ENCODE measurements around the gene OTUD5.

OTUD5 gene

DNA sequence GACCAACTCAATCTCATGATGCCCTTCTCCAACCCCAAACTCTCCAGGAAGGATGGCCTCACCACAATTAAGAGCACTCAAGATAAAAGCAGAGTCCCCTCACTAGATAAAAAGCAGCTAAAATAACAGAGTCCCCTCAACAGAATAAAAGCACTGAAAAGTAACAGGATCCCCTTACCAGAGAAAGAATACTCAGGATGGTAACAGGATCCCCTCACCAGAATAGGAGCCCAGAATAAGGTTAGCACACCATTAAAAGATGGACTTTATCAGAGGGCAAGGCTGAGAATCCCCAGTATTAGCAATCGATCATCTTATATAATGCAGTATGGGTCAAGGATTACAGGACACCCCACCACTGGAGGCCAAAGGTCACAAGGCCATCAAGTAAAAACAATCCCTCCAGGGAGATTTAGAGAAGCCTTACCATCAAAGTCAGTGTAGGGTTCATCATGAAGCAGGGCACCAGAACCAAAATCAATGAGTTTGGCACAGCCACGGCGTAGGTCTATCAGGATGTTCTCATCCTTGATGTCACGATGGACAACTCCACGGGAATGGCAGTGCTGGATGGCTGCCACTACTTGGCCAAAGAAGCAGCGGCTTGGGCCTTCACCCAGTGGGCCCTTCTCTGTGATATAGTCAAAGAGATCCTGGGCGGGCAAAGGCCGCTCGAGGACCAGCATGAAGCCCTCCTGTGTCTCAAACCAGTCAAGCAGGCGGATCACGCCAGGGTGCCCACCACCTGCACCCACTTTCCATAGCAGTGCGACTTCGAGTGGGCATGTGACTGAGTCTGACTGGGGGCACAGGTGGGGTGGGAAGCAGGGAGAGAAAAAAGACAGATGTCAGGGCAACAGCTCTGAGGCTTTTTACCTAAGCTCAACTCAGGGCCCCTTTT is 42.6 kb downstream of the OTUD5 start:
- no peaks in the 10 kb centered on the region for H3K27me3 Mint-ChIP-seq (ENCODE audit: low read depth)
- no peaks in the 10 kb centered on the region for H3K9me3 Mint-ChIP-seq
- H3K4me1 Mint-ChIP-seq (ENCODE audit: low read depth), result peaks cover 37% of the 10 kb centered on the region

DNA sequence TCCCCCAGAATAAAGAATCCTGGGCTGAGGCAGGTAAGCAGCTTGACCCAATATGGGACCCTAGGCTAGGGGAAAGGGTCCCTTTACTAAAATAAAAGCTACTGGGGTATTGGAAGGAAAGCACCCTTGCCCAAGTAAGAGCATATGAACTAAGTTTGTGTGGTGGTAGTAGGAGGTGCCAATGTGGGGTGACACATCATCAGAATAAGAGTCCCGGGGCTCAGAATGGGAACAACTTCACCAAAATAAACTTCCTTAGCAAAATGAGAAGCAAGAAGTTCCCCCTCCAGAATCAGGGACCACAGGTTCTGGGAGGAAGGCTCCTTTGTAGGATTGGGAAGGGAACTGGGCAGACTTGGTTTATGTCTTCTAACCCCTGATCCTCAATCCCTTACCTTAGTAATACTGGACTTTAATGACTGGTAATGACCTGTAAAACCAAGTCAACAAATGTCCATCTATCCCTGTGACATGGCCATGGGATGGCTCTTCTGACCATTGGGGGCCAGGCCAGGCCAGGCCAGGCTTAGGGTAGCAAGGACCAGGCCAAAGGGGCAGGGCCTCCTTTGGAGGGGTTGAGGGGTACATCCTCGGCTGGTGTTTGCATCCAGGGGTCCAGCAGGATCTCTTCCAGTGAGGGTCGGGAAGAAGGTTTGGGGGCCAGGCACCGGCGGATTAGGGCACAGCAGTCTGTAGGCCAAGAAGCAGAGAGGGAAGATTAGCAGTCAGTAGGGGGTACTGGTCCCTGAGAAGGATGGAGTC is 43.6 kb downstream of the OTUD5 start:
- peak overlapping the region; percentile 45 for H3K27ac Mint-ChIP-seq
- no peaks in the 10 kb centered on the region for H3K27me3 Mint-ChIP-seq (ENCODE audit: low read depth)
- peaks cover 32% of the 10 kb centered on the region for H3K4me1 Mint-ChIP-seq (ENCODE audit: low read depth)
- no peaks in the 10 kb centered on the region for H3K9me3 Mint-ChIP-seq
- peak overlapping the region; percentile 98 for H3K4me3 Mint-ChIP-seq
- peaks cover 56% of the 10 kb centered on the region for H3K36me3 Mint-ChIP-seq (ENCODE audit: low read depth)

More for the DNA sequence above, 42.6 kb downstream of the OTUD5 start:
- peak overlapping the region; percentile 31 for H3K27ac Mint-ChIP-seq
- peaks cover 59% of the 10 kb centered on the region for H3K36me3 Mint-ChIP-seq (ENCODE audit: low read depth)
- H3K4me3 Mint-ChIP-seq, result peak overlapping the region; percentile 98

DNA sequence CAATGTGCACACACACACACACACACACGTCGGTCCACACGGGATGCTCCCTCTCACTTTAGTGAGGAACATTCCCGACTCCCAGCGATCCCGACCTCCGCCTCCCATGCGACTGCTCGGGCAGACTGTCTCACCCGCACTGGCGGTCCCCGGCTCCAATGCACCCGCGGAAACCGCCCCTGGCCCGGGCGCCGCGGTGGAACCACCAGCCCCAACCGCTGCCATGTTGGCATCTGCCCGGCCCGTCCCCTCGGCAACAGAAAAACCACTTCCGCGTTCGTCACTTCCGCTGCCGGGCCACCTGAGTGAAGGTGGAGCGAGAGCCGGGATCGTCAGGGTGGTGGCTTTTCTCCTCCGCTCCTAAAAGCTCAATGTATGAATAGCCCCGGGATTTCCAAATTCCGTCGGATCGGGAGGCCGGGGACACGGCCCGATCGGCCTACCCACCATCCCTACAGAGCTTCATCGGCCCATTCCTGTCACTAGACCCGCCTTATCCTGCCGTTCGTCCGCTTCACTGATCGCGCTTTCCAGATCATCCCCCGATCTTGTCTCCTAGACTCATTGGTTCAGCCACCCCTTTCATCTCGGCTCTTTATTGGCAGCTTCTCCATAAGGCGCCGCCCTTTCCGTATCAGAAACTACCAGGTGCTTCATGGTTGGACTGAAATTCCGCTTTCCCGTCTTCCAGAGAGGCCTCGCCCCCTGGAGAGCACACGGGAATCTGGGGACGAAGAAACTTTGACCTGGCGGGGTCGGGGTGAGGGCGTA is 45.8 kb downstream of the OTUD5 start, which contains the start of gene SLC35A2:
Gene SLC35A2 (minus strand): TSS at position 235 of the 771 bp plus-strand sequence. CDS start 10 bp downstream, at position 225.
- Mint-ChIP-seq H3K36me3 (ENCODE audit: low read depth) (peaks cover 42% of the 10 kb centered on the region), H3K9me3 (no peaks in the 10 kb centered on the region), H3K4me1 (ENCODE audit: low read depth) (peaks cover 30% of the 10 kb centered on the region), H3K27me3 (ENCODE audit: low read depth) (no peaks in the 10 kb centered on the region), H3K4me3 (peak within 1 kb of the TSS; percentile 96), H3K27ac (peak within 1 kb of the TSS; percentile 98)

DNA sequence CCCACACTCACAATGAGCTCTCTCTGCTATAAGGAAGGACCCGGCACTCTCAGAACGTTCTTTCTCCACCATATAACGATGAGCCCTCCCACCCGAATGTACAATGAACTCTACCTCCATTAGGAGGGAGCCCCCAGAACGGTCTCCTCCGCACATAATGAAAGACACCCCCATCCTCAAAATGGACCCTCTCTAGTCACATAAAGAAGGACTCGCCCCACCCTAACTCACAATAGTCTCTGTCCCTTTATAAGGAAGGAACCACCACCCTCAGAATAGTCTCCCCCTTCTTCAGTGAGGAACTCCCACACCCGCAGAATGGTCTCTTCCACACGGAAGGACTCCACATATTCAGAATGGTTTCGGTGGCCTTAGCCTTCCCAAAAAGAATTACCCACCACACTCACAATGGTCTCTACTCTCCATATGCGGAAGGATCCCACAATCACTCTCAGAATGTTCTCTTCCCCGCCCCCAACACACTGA is 46.4 kb downstream of the OTUD5 start:
- Mint-ChIP-seq H3K27me3 (ENCODE audit: low read depth) (no peaks in the 10 kb centered on the region), H3K27ac (peak overlapping the region; percentile 98), H3K4me3 (peak overlapping the region; percentile 96), H3K4me1 (ENCODE audit: low read depth) (peaks cover 30% of the 10 kb centered on the region), H3K9me3 (no peaks in the 10 kb centered on the region), H3K36me3 (ENCODE audit: low read depth) (peaks cover 37% of the 10 kb centered on the region)

DNA sequence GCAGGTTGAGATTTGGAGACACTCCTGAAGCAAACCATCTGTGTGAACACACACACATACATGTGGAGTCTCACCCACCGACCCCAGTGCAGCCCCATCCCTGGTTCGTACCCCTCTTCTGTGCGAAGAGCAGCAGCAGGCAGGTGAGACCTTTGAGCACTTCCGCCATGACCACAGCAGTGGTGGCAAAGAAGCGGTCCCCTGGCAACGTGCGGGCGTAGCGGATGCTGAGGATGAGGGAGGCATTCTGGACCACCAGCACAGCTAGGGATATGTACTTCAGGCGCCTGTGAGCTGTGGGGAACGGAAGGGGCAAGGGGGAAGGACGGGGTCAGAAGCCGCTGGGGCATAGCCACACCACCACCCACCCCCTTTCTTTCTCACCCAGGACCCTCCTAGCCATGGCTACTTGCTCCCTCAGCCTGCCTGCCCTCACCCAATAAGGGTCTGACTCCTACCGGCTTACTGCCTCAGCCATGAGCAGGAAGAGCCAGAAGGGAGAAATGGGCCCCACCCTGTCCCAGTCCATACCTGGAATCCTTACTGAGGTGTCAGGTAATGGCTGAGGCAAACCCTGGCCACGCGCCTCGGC is 47.6 kb downstream of the OTUD5 start:
- no peaks in the 10 kb centered on the region for H3K9me3 Mint-ChIP-seq
- no peaks in the 10 kb centered on the region for H3K27me3 Mint-ChIP-seq (ENCODE audit: low read depth)
- no peak overlapping the region for H3K27ac Mint-ChIP-seq
- peaks cover 26% of the 10 kb centered on the region for H3K36me3 Mint-ChIP-seq (ENCODE audit: low read depth)
- H3K4me3 Mint-ChIP-seq, result no peak overlapping the region
- peaks cover 26% of the 10 kb centered on the region for H3K4me1 Mint-ChIP-seq (ENCODE audit: low read depth)

DNA sequence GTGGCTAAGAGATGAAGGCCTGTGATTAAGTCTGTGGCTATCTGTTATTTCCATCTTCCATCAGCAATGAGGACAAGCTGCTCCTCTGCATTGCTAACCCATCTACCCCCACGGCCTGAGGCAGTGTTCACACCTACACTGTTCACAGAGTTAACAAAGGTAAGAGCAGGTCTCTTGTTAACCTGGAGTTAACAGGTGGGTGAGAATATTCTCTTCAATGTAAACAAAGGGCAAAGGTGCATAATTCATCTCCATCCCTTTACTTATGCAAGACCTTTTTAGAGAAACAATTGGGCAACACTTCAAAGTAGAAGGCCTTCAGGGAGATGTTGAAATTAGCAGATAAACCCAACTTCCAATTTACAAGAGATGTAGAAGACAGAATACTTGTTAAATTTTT is 48.8 kb downstream of the OTUD5 start:
- H3K27ac Mint-ChIP-seq, result no peak overlapping the region
- H3K9me3 Mint-ChIP-seq, result no peaks in the 10 kb centered on the region
- H3K4me3 Mint-ChIP-seq, result no peak overlapping the region
- peaks cover 19% of the 10 kb centered on the region for H3K4me1 Mint-ChIP-seq (ENCODE audit: low read depth)
- no peaks in the 10 kb centered on the region for H3K27me3 Mint-ChIP-seq (ENCODE audit: low read depth)
- H3K36me3 Mint-ChIP-seq (ENCODE audit: low read depth), result peaks cover 20% of the 10 kb centered on the region

DNA sequence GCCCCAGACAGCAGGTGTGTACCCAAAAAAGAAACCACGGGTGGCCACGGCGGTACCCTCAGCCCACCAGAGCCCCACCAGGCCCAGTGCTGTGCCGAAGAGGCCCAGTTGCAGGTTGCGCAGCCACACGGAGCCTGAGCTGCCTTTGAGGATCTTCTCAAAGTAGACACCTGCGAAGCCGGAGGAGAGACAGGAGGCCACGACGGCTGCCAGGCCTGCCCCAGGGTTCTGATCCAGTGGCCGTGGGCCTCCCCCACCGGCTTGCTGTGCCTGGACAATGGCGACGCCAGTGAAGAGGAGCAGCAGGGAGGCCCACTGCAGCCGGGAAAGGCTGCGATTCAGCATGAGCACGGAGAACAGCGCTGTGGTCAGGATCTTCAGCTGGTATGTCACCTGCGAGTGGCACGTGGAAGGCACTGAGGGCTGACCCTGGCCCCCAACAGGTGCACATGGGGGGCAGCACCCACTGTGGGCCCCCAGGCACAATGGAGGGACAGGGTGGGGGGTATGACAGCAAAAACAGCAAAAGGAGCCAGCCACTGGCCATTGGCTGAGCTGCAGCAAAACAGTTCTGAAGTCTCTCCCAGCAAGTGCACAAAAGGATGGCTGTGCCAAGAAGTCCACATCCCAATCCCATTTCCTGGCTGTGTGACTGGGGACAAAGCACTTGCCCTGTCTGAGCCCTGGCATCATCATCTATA is 52.2 kb downstream of the OTUD5 start:
- Mint-ChIP-seq H3K36me3 (ENCODE audit: low read depth) (peaks cover 19% of the 10 kb centered on the region), H3K4me3 (no peak overlapping the region)

DNA sequence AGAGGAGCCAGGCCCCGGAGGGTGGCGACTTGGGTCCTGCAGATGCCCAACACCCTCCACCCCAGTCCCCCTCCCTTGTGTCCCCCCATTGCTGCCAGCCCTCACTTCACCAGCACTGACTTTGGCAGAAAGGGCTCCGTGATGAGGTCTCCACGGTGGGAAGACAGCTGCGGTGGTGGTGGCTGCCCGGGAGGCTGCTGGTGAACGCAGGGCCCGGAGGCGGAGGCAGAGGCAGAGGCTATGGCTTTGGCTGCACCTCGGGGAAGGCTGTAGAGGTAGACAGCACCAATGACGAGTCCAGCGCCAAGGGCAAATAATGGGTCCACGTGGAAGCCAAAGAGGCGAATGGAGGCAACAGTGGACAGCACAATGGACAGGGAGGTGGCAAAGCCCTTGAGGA is 52.8 kb downstream of the OTUD5 start:
- Mint-ChIP-seq H3K27ac (no peak overlapping the region), H3K36me3 (ENCODE audit: low read depth) (peaks cover 19% of the 10 kb centered on the region), H3K27me3 (ENCODE audit: low read depth) (no peaks in the 10 kb centered on the region), H3K4me1 (ENCODE audit: low read depth) (no peaks in the 10 kb centered on the region), H3K9me3 (no peaks in the 10 kb centered on the region), H3K4me3 (no peak overlapping the region)

More for the DNA sequence above, 52.2 kb downstream of the OTUD5 start:
- no peaks in the 10 kb centered on the region for H3K4me1 Mint-ChIP-seq (ENCODE audit: low read depth)
- no peaks in the 10 kb centered on the region for H3K27me3 Mint-ChIP-seq (ENCODE audit: low read depth)
- H3K9me3 Mint-ChIP-seq, result no peaks in the 10 kb centered on the region
- H3K27ac Mint-ChIP-seq, result no peak overlapping the region

DNA sequence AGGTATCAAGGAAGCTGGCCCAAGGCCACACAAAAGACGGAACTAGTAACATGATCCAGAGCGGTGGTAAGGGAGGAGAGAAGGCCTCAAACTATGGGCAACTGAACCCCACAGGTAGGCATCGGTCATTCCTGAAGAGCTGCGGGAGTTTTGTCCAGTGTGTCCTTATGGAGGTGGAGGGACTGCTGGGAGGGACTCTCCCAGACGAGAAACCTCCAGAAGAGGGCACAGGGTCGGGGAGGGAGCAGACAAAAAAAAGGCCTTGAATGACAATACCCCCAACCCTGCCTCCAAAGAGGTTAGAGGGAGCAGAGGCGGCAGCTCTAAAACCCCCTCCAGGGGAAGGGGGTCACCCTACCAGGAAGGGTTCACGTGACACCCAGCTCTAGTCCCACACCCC is 53.2 kb downstream of the OTUD5 start:
- Mint-ChIP-seq H3K27me3 (ENCODE audit: low read depth) (no peaks in the 10 kb centered on the region), H3K4me1 (ENCODE audit: low read depth) (no peaks in the 10 kb centered on the region), H3K36me3 (ENCODE audit: low read depth) (peaks cover 19% of the 10 kb centered on the region), H3K27ac (no peak overlapping the region), H3K9me3 (no peaks in the 10 kb centered on the region), H3K4me3 (no peak overlapping the region)

DNA sequence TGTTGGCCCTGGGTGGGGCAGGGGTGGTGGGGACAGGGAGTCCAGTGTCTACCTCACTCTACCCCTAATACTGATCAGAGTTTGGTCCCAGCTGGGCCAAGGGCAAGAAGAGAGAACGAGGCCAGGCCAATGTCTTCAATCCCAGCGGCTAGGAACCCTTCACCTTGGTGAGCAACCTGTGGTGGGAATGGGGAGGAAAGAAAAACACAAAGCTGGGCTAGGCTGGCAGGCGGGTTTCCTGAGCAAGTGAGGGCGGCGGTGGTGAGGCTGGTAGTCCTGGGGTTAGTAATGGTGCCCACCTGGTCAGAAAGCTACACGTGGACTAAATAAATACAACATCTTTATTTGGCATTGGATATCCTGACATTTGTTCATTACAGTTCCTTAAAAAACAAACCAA is 54.1 kb downstream of the OTUD5 start:
- no peaks in the 10 kb centered on the region for H3K27me3 Mint-ChIP-seq (ENCODE audit: low read depth)
- H3K4me3 Mint-ChIP-seq, result no peak overlapping the region
- H3K36me3 Mint-ChIP-seq (ENCODE audit: low read depth), result peaks cover 19% of the 10 kb centered on the region
- H3K4me1 Mint-ChIP-seq (ENCODE audit: low read depth), result peaks cover 1% of the 10 kb centered on the region
- H3K27ac Mint-ChIP-seq, result no peak overlapping the region
- no peaks in the 10 kb centered on the region for H3K9me3 Mint-ChIP-seq

DNA sequence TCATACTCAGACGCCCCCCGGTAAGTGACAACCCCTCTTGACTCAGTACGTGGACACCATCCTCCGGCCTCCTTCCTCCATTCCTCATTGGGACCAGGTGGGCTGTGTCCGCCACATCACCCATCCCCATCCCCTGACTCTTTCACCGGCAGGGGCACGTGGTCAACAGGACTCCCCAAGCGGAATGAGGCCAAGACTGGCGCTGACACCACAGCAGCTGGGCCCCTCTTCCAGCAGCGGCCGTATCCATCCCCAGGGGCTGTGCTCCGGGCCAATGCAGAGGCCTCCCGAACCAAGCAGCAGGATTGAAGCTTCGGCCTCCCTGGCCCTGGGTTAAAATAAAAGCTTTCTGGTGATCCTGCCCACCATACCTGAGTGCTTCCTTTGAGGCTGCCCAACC is 54.6 kb downstream of the OTUD5 start:
- Mint-ChIP-seq H3K36me3 (ENCODE audit: low read depth) (peaks cover 19% of the 10 kb centered on the region), H3K4me3 (no peak overlapping the region), H3K4me1 (ENCODE audit: low read depth) (peaks cover 2% of the 10 kb centered on the region), H3K9me3 (no peaks in the 10 kb centered on the region), H3K27me3 (ENCODE audit: low read depth) (no peaks in the 10 kb centered on the region), H3K27ac (no peak overlapping the region)

DNA sequence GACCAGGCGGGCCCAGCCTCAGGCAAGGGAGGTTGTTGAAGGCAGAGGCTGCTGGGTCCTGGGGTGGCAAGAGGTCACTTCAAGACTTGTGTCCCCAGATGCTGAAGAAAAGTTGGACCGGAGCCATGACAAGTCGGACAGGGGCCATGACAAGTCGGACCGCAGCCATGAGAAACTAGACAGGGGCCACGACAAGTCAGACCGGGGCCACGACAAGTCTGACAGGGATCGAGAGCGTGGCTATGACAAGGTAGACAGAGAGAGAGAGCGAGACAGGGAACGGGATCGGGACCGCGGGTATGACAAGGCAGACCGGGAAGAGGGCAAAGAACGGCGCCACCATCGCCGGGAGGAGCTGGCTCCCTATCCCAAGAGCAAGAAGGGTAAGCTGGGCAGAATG is 55.3 kb downstream of the OTUD5 start:
- H3K4me1 Mint-ChIP-seq (ENCODE audit: low read depth), result peaks cover 3% of the 10 kb centered on the region
- no peak overlapping the region for H3K27ac Mint-ChIP-seq
- H3K27me3 Mint-ChIP-seq (ENCODE audit: low read depth), result no peaks in the 10 kb centered on the region
- no peaks in the 10 kb centered on the region for H3K9me3 Mint-ChIP-seq
- peaks cover 19% of the 10 kb centered on the region for H3K36me3 Mint-ChIP-seq (ENCODE audit: low read depth)
- no peak overlapping the region for H3K4me3 Mint-ChIP-seq

DNA sequence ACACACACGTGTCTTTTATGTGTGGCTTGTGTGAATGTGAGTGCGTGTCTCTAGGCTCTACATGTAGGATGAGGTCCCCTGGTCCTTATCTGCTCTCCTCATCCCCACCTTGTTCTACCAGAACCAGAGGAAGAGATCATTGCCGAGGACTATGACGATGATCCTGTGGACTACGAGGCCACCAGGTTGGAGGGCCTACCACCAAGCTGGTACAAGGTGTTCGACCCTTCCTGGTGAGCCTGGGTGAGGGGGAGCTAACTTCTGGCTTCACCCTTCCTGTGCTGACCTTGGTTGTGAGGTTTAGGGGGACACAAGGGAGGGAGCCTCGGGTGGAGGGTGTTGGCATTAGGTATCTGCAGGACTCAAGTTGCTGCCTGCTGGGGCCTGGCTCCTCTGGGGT is 56.3 kb downstream of the OTUD5 start:
- no peaks in the 10 kb centered on the region for H3K27me3 Mint-ChIP-seq (ENCODE audit: low read depth)
- H3K27ac Mint-ChIP-seq, result no peak overlapping the region
- H3K36me3 Mint-ChIP-seq (ENCODE audit: low read depth), result peaks cover 19% of the 10 kb centered on the region
- H3K4me3 Mint-ChIP-seq, result no peak overlapping the region
- H3K4me1 Mint-ChIP-seq (ENCODE audit: low read depth), result peaks cover 11% of the 10 kb centered on the region
- H3K9me3 Mint-ChIP-seq, result no peaks in the 10 kb centered on the region

All from T-helper 1 cell treated with Interleukin-12 subunit alpha and Interleukin-12 subunit beta and Interleukin-4 antibody, amounts not matched to agents 30 μg/mL and 1 μg/mL, for 36 hours (primary cell).